Measurements from ENCODE around the gene SMCR8.

GRCh38 chr17:18362698-18363100 lies 47.6 kb downstream of the SMCR8 start:
- no peak for TF ChIP-seq NFIC (IDR thresholded peaks at IDR 0.05; ENCODE audit: borderline replicate concordance)
- no peak for TF ChIP-seq SMC3 (IDR thresholded peaks at IDR 0.05; ENCODE audit: low read depth, low read length)
- no peak for TF ChIP-seq MXI1 (IDR thresholded peaks at IDR 0.05; ENCODE audit: low read depth, low read length)
- no peak for TF ChIP-seq EP300 (IDR thresholded peaks at IDR 0.05; ENCODE audit: borderline replicate concordance in 1 of 2, low read depth in 1 of 2, low read length in 1 of 2)
- TF ChIP-seq CTCF (IDR thresholded peaks at IDR 0.05), result no peak
- no peak for TF ChIP-seq SIN3A (IDR thresholded peaks at IDR 0.05; ENCODE audit: borderline replicate concordance, low read depth, low read length)
- no peak for TF ChIP-seq EZH2phosphoT487 (IDR thresholded peaks at IDR 0.05; ENCODE audit: borderline replicate concordance, low read depth)
- no peak for TF ChIP-seq RXRA (IDR thresholded peaks at IDR 0.05; ENCODE audit: borderline replicate concordance, low read depth)
- no peak for TF ChIP-seq NRF1 (IDR thresholded peaks at IDR 0.05; ENCODE audit: low read depth, low read length)
- no peak for TF ChIP-seq RFX5 (IDR thresholded peaks at IDR 0.05; ENCODE audit: low read length)
- no peak for TF ChIP-seq ZBTB33 (IDR thresholded peaks at IDR 0.05; ENCODE audit: borderline replicate concordance, low read depth)
- no peak for TF ChIP-seq MAX (IDR thresholded peaks at IDR 0.05; ENCODE audit: low read depth)
- TF ChIP-seq TAF1 (IDR thresholded peaks at IDR 0.05; ENCODE audit: borderline replicate concordance, low read depth, low read length), result no peak
- no peak for TF ChIP-seq IRF3 (IDR thresholded peaks at IDR 0.05; ENCODE audit: low read depth, low read length)

Measured in SK-N-SH (cell line).